PFSK-1 (cell line): ENCODE results near the gene DAAM1.

Experiments
- FOXP2 ChIP-seq: optimal IDR thresholded peaks from 2 replicates; pipeline ENCODE3; 2011; ENCODE audit warnings: borderline replicate concordance, control low read depth, inconsistent platforms; ENCODE audit not compliant: insufficient read depth; ENCODE audit errors: extremely low read length, extremely low read depth
- POLR2AphosphoS5 ChIP-seq: IDR thresholded peaks from 2 replicates; pipeline ENCODE4 v1.6.1; 2012; ENCODE audit warnings: low read depth, mild to moderate bottlenecking, control low read depth, low read length, moderate library complexity
- REST ChIP-seq, 2 experiments: IDR thresholded peaks; 2 replicates each; pipeline versions ENCODE4 v1.6.1 to v1.8.0; 2011 to 2012; ENCODE audit warnings: low read depth in 2 of 2, low read length in 2 of 2, control low read depth in 1 of 2, inconsistent platforms in 1 of 2, mild to moderate bottlenecking in 1 of 2, moderate library complexity in 1 of 2; ENCODE audit not compliant: insufficient read depth in 1 of 2
- SIN3A ChIP-seq: IDR thresholded peaks from 2 replicates; pipeline ENCODE4 v1.6.1; 2012; ENCODE audit warnings: mild to moderate bottlenecking, low read length, moderate library complexity, borderline replicate concordance; ENCODE audit not compliant: insufficient read depth
- TAF1 ChIP-seq: IDR thresholded peaks from 2 replicates; pipeline ENCODE4 v1.6.1; 2012; ENCODE audit warnings: low read length, control low read depth, borderline replicate concordance; ENCODE audit not compliant: insufficient read depth

The DAAM1 gene

GRCh38 chr14:59241121-59241520 lies 52.7 kb downstream of the DAAM1 start:
- TF ChIP-seq TAF1: no peak
- TF ChIP-seq POLR2AphosphoS5: no peak
- TF ChIP-seq FOXP2: no peak
- no peak for TF ChIP-seq SIN3A
- no peak for TF ChIP-seq REST (IDR thresholded peaks at IDR 0.05; ENCODE audit: insufficient read depth in 1 of 2, low read depth in 2 of 2, low read length in 2 of 2)

- TF ChIP-seq TAF1: no peak
- no peak for TF ChIP-seq REST (IDR thresholded peaks at IDR 0.05; ENCODE audit: insufficient read depth in 1 of 2, low read depth in 2 of 2, low read length in 2 of 2)
- no peak for TF ChIP-seq SIN3A
- TF ChIP-seq POLR2AphosphoS5: no peak
- TF ChIP-seq FOXP2: no peak
These were observed 54.7 kb downstream of the DAAM1 start for GRCh38 chr14:59243174-59243573.

- TF ChIP-seq FOXP2 (no peak), SIN3A (no peak), REST (IDR thresholded peaks at IDR 0.05; ENCODE audit: insufficient read depth in 1 of 2, low read depth in 2 of 2, low read length in 2 of 2) (no peak), TAF1 (no peak), POLR2AphosphoS5 (no peak)
These were observed 56.1 kb downstream of the DAAM1 start for GRCh38 chr14:59244581-59244980.

GRCh38 chr14:59245809-59246295 lies 57.4 kb downstream of the DAAM1 start:
- no peak for TF ChIP-seq REST (IDR thresholded peaks at IDR 0.05; ENCODE audit: insufficient read depth in 1 of 2, low read depth in 2 of 2, low read length in 2 of 2)
- TF ChIP-seq SIN3A: no peak
- TF ChIP-seq TAF1: no peak
- TF ChIP-seq FOXP2: no peak
- no peak for TF ChIP-seq POLR2AphosphoS5

- TF ChIP-seq REST (IDR thresholded peaks at IDR 0.05; ENCODE audit: insufficient read depth in 1 of 2, low read depth in 2 of 2, low read length in 2 of 2): no peak
- no peak for TF ChIP-seq TAF1
These were observed 58.1 kb downstream of the DAAM1 start for GRCh38 chr14:59246566-59246965.
